ENCODE results near the gene WWC1.

Gene WWC1

GRCh38 chr5:168451565-168451964 is 160.1 kb downstream of the WWC1 start:
- DNase-seq: no peak

GRCh38 chr5:168455201-168455600 is 163.8 kb downstream of the WWC1 start:
- DNase-seq: no peak

GRCh38 chr5:168457542-168457941 is 166.1 kb downstream of the WWC1 start:
- no peak for DNase-seq

GRCh38 chr5:168460606-168461005 is 169.2 kb downstream of the WWC1 start:
- DNase-seq: no peak

- DNase-seq: no peak
Observed at GRCh38 chr5:168463081-168463480, 171.6 kb downstream of the WWC1 start.

- no peak for DNase-seq
Observed at GRCh38 chr5:168464214-168464613, 172.8 kb downstream of the WWC1 start.

GRCh38 chr5:168464641-168465040 is 173.2 kb downstream of the WWC1 start:
- no peak for DNase-seq

GRCh38 chr5:168467755-168468330 is 176.4 kb downstream of the WWC1 start:
- DNase-seq: no peak

GRCh38 chr5:168468836-168469235 is 177.4 kb downstream of the WWC1 start:
- DNase-seq: no peak

- DNase-seq: no peak
Observed at GRCh38 chr5:168469816-168470215, 178.4 kb downstream of the WWC1 start.

GRCh38 chr5:168471785-168472184 is 180.3 kb downstream of the WWC1 start:
- no peak for DNase-seq

GRCh38 chr5:168472329-168472728 is 180.9 kb downstream of the WWC1 start:
- DNase-seq: no peak

- no peak for DNase-seq
Observed at GRCh38 chr5:168474319-168474718, 182.9 kb downstream of the WWC1 start.

- no peak for DNase-seq
Observed at GRCh38 chr5:168477060-168477459, 185.6 kb downstream of the WWC1 start.

GRCh38 chr5:168479166-168479565 is 187.7 kb downstream of the WWC1 start:
- no peak for DNase-seq

GRCh38 chr5:168480601-168481000 is 189.2 kb downstream of the WWC1 start:
- no peak for DNase-seq

GRCh38 chr5:168481330-168481788 is 189.9 kb downstream of the WWC1 start:
- no peak for DNase-seq

- no peak for DNase-seq
Observed at GRCh38 chr5:168482361-168482760, 190.9 kb downstream of the WWC1 start.

- peak; percentile 92 to 95 for DNase-seq
Observed at GRCh38 chr5:168486136-168486879, 194.9 kb downstream of the WWC1 start, which contains the start of gene RARS1. TSS of gene RARS1 (plus strand) at chr5:168486471. CDS start at chr5:168486499, 28 bp downstream.

GRCh38 chr5:168489059-168489458 is 197.6 kb downstream of the WWC1 start:
- DNase-seq: no peak

GRCh38 chr5:168494057-168494555 is 202.7 kb downstream of the WWC1 start:
- DNase-seq: no peak

GRCh38 chr5:168502563-168503237 is 211.3 kb downstream of the WWC1 start:
- DNase-seq: no peak

- DNase-seq: no peak
Observed at GRCh38 chr5:168513861-168514428, 222.5 kb downstream of the WWC1 start.

Measured in inflammatory macrophage (primary cell).